PC-3 (cell line): ENCODE data around the gene NPEPPS.

Experiments
- CTCF ChIP-seq: fragments of 300-600 bp; sonication (generic); conservative IDR thresholded peaks from 2 replicates; pipeline ENCODE4 v1.5.1; 2017; ENCODE audit warnings: antibody characterized with exemption, low read depth, mild to moderate bottlenecking, low read length
- EZH2phosphoT487 ChIP-seq: fragments of 300-600 bp; sonication (generic); IDR thresholded peaks from 2 replicates; pipeline ENCODE4 v1.6.1; 2018; ENCODE audit warnings: mild to moderate bottlenecking, antibody characterized with exemption, low read length, borderline replicate concordance

DNA sequence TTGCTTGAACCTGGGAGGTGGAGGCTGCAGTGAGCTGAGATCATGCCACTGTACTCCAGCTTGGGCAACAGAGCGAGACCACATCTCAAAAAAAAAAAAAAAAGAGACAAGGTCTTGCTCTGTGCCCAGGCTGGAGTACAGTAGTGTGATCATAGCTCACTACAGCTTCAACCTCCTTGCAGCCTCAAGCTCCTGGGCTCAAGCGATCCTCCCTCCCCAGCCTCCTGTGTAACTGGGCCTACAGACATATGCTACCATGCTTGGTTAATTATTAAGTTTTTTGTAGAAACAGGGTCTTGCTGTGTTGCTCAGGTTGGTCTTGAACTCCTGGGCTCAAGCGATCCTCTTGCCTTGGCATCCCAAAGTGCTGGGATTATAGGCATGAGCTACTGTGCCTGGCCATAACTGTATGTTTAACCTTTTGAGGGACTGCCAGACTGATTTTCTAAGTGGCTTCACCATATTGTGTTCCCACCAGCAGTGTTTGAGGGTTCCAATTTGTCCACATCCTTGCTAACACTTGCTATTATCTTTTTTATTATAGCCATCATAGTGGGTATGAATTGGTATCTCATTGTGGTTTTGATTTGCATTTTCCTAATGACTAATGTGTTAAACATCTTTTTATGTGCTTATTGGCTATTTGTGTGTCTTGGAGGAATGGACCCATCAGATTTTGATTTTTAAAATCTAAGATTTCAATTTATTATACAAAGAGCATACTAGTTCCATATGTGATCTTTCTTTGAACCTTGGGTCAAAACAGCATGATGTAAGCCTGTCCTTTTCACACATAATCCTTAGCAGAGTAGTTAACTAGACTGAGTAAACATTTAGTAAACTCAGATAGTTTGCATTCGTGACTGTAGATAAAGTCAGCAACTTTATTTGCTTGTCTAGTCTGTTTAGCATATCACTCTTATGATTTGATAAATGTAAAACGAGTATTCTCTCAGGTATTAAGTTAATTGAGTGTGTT lies 80.8 kb downstream of the NPEPPS start:
- no peak for TF ChIP-seq CTCF
- TF ChIP-seq EZH2phosphoT487 = no peak
